SH-SY5Y (cell line): ENCODE measurements around the gene TSPAN18.

Experiments used
- GATA2 ChIP-seq: IDR thresholded peaks from 2 replicates; pipeline ENCODE4 v1.6.1; 2011; ENCODE audit warnings: mild to moderate bottlenecking, low read depth, low read length
- GATA3 ChIP-seq: IDR thresholded peaks from 2 replicates; pipeline ENCODE4 v1.6.1; 2011; ENCODE audit warnings: low read depth, mild to moderate bottlenecking, low read length, moderate library complexity

GRCh38 chr11:44752300-44752699 lies 25.5 kb downstream of the TSPAN18 start:
- TF ChIP-seq GATA2 (no peak), GATA3 (no peak)
